ENCODE results near the gene GALNT18. TPM values are rescaled to one million over a fixed set of nuclear protein-coding genes. Genes with fewer than 3 reads are reported as not detected.

The GALNT18 gene
- total RNA-seq, 2 donors from 2014 or later: 28.2 to 57.8 TPM

DNA sequence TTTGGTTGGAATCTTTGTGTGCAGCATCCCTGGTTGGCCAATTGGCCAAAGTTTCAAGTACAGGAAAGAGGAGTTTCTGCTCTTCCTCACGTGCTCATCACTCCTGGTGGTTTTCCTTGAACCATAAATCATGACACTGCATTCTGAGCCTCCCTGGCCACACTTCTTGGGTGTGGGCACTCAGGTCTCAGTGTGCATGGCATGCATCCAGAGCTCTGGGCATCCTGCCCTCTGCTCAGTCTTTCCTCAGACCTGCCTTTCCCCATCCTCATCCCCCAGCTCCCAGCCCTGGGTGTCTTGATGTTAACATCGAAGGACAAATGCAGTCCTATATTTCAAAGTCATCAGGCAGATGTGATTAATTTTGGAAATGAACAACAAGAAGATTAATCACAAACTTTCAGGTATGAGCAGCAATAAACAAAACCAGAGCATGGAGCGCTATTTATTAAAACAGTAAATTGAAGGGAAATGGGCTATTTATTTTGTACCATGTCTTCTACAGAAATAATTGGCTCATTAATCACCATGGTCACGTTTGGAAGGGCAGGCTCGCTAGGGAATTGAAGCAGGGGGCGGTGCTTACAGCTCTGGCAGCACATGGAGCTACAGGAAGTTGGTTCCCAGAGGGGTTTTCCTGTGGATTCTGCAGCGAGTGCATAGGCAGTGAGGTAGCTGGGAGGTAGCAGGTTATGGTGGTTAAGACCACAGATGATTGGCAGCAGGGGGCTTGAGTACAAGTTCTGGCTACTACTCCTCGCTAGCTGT is 358.4 kb downstream of the GALNT18 start:
- ATAC-seq (ENCODE audit: insufficient number of reproducible peaks, low FRiP score, low read depth) (no peak), DNase-seq (ENCODE audit: low spot score) (no peak)
- Histone ChIP-seq H3K27ac (no peak overlapping the region), H3K27me3 (replicated peaks; ENCODE audit: insufficient read depth) (no peaks in the 10 kb centered on the region), H3K4me3 (no peak overlapping the region), H3K4me1 (ENCODE audit: control insufficient read depth in 1 of 2, low read depth in 2 of 2) (peaks cover 0 to 14% of the 10 kb centered on the region in 2 donors), H3K9me3 (no peaks in the 10 kb centered on the region), H3K36me3 (no peaks in the 10 kb centered on the region)
- TF ChIP-seq, protein P1, sequence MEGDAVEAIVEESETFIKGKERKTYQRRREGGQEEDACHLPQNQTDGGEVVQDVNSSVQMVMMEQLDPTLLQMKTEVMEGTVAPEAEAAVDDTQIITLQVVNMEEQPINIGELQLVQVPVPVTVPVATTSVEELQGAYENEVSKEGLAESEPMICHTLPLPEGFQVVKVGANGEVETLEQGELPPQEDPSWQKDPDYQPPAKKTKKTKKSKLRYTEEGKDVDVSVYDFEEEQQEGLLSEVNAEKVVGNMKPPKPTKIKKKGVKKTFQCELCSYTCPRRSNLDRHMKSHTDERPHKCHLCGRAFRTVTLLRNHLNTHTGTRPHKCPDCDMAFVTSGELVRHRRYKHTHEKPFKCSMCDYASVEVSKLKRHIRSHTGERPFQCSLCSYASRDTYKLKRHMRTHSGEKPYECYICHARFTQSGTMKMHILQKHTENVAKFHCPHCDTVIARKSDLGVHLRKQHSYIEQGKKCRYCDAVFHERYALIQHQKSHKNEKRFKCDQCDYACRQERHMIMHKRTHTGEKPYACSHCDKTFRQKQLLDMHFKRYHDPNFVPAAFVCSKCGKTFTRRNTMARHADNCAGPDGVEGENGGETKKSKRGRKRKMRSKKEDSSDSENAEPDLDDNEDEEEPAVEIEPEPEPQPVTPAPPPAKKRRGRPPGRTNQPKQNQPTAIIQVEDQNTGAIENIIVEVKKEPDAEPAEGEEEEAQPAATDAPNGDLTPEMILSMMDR (IDR thresholded peaks at IDR 0.05): no peak

DNA sequence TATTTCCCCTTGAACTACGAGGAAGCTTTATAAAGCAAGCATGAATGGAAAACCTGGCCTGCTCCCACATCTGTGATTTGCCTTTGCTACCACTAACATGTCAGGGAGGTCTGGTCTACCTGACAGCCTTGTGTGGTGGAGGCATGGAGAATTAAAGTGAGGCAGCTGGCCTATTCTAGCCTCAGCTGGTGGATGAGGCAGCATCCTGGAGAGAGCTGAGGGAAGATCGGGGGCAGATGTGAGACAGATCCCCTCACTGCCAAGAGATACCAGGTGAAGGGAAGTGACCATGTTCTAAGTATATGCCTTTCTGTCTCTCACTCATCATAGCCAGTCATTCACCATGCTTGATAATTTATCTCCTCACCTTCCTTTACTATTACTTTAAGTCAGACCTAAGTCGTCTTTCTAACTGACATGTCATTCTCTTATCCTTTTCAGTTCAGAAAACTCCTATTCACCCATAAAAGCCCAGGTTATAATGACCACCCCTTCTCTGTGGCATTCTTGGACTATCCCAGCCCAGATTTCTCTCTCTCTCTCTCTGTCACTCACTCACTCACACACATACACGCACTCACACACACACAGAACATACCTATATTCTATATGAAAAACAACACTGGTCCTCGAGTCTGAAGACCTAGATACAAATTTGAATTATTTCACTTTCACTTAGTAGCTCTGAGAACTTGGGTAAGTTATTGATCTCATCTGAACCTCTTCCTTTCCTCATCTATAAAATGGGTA is 359.5 kb downstream of the GALNT18 start:
- Histone ChIP-seq H3K36me3 (no peaks in the 10 kb centered on the region), H3K4me3 (no peak overlapping the region), H3K9me3 (no peaks in the 10 kb centered on the region), H3K4me1 (ENCODE audit: control insufficient read depth in 1 of 2, low read depth in 2 of 2) (peaks cover 0 to 14% of the 10 kb centered on the region in 2 donors), H3K27ac (no peak overlapping the region), H3K27me3 (replicated peaks; ENCODE audit: insufficient read depth) (no peaks in the 10 kb centered on the region)
- DNase-seq (ENCODE audit: low spot score): no peak
- TF ChIP-seq, protein P1 (IDR thresholded peaks at IDR 0.05): no peak
- no peak for ATAC-seq (ENCODE audit: insufficient number of reproducible peaks, low FRiP score, low read depth)

DNA sequence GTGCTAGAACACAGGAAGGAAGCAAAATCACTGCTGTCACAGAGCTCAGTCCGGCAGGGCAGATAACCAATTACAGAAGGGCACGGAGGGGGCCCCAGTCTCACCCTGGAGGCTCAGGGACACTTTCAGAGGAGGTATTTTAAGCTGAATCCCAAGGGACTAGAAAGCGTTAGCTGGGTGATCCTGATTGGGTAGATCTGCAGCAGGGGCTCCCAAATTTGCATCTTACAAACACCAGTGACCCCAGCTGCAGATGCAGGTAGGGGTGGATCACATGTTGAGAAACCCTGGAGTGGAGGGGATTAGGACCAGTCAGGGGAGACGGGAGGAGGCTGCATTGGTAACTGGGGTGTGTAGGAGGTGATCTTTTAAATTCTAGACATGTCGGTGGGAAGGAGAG is 360.2 kb downstream of the GALNT18 start:
- no peaks in the 10 kb centered on the region for H3K36me3 ChIP-seq
- H3K27ac ChIP-seq: no peak overlapping the region
- H3K4me3 ChIP-seq: no peak overlapping the region
- H3K9me3 ChIP-seq: no peaks in the 10 kb centered on the region
- no peaks in the 10 kb centered on the region for H3K27me3 ChIP-seq (replicated peaks; ENCODE audit: insufficient read depth)
- ATAC-seq (ENCODE audit: insufficient number of reproducible peaks, low FRiP score, low read depth) (no peak), DNase-seq (ENCODE audit: low spot score) (no peak)
- H3K4me1 ChIP-seq (ENCODE audit: control insufficient read depth in 1 of 2, low read depth in 2 of 2): peaks cover 0 to 14% of the 10 kb centered on the region in 2 donors
- TF ChIP-seq, protein P1 (IDR thresholded peaks at IDR 0.05): no peak

DNA sequence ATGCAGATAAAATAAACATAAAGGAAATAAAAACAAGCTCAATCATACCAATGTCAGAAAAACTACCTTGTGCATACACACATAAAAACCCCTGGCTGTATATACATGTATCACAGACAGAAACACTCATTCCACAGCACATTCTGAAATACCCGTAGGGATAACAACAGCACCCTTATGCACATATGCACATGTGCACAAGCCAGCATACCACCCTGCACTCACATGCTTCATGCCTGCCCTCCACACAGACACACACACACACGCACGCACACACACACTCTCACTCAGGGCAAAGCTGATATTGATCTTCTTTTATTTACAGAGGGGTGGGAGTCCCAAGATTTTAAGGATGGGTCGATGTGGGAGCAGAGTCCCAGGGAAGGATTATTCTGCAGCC is 360.9 kb downstream of the GALNT18 start:
- Histone ChIP-seq H3K27ac (no peak overlapping the region), H3K27me3 (replicated peaks; ENCODE audit: insufficient read depth) (no peaks in the 10 kb centered on the region), H3K4me3 (no peak overlapping the region), H3K36me3 (no peaks in the 10 kb centered on the region), H3K9me3 (no peaks in the 10 kb centered on the region), H3K4me1 (ENCODE audit: control insufficient read depth in 1 of 2, low read depth in 2 of 2) (peaks cover 0 to 14% of the 10 kb centered on the region in 2 donors)
- TF ChIP-seq, protein P1 (IDR thresholded peaks at IDR 0.05): no peak
- DNase-seq (ENCODE audit: low spot score) (no peak), ATAC-seq (ENCODE audit: insufficient number of reproducible peaks, low FRiP score, low read depth) (no peak)

DNA sequence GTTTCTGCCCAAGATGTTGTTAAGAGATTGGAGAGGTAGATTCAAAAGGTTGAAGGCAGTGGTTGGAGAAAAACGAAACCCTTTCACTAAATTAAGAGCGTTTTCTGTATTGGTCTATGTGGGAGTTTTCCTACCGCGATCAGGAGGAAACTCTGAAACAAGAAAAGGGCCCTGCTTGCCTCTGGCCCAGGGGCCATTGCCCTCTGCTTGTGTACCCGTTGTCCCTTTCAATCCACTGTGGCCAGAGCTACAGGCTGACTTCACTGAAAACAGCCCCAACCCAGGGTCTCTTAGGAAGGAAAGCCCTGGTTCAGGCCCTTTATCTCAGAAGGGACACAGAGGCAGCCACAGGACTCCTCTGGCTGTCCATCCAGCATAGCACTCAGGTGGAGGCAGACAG is 367.8 kb downstream of the GALNT18 start:
- DNase-seq (ENCODE audit: low spot score): no peak

More for the DNA sequence above, 367.8 kb downstream of the GALNT18 start:
- H3K4me3 ChIP-seq: no peak overlapping the region
- no peaks in the 10 kb centered on the region for H3K9me3 ChIP-seq
- no peaks in the 10 kb centered on the region for H3K4me1 ChIP-seq (ENCODE audit: control insufficient read depth in 1 of 2, low read depth in 2 of 2)
- H3K36me3 ChIP-seq: no peaks in the 10 kb centered on the region
- no peak overlapping the region for H3K27ac ChIP-seq
- ATAC-seq (ENCODE audit: insufficient number of reproducible peaks, low FRiP score, low read depth): no peak
- TF ChIP-seq, protein P1 (IDR thresholded peaks at IDR 0.05): no peak
- H3K27me3 ChIP-seq (replicated peaks; ENCODE audit: insufficient read depth): no peaks in the 10 kb centered on the region
